Ishikawa (cell line): Measurements from ENCODE around the gene ELOVL2.

Experiments used
- CEBPB ChIP-seq: IDR thresholded peaks from 2 replicates; pipeline ENCODE4 v1.6.1; 2012
- CREB1 ChIP-seq: IDR thresholded peaks from 2 replicates; pipeline ENCODE4 v1.6.1; 2012; ENCODE audit warnings: low read depth
- EGR1 ChIP-seq: IDR thresholded peaks from 2 replicates; pipeline ENCODE4 v1.6.1; 2012
- EP300 ChIP-seq: IDR thresholded peaks from 2 replicates; pipeline ENCODE4 v1.6.1; 2012; ENCODE audit warnings: borderline replicate concordance
- FOXM1 ChIP-seq: IDR thresholded peaks from 2 replicates; pipeline ENCODE4 v1.6.1; 2012; ENCODE audit warnings: low read depth, borderline replicate concordance
- MAX ChIP-seq: IDR thresholded peaks from 2 replicates; pipeline ENCODE4 v1.6.1; 2012
- NFIC ChIP-seq: IDR thresholded peaks from 2 replicates; pipeline ENCODE4 v1.6.1; 2012
- RAD21 ChIP-seq: IDR thresholded peaks from 2 replicates; pipeline ENCODE4 v1.6.1; 2012; ENCODE audit warnings: low read depth
- REST ChIP-seq: IDR thresholded peaks from 2 replicates; pipeline ENCODE4 v1.6.1; 2012; ENCODE audit warnings: low read depth, mild to moderate bottlenecking
- TAF1 ChIP-seq: IDR thresholded peaks from 2 replicates; pipeline ENCODE4 v1.6.1; 2012; ENCODE audit warnings: low read depth, mild to moderate bottlenecking
- TCF12 ChIP-seq: IDR thresholded peaks from 2 replicates; pipeline ENCODE4 v1.6.1; 2012; ENCODE audit warnings: low read depth
- TEAD4 ChIP-seq: IDR thresholded peaks from 2 replicates; pipeline ENCODE4 v1.6.1; 2012
- USF1 ChIP-seq: IDR thresholded peaks from 2 replicates; pipeline ENCODE4 v1.6.1; 2012
- YY1 ChIP-seq: IDR thresholded peaks from 2 replicates; pipeline ENCODE4 v1.6.1; 2012; ENCODE audit warnings: low read depth
- ZBTB7A ChIP-seq: IDR thresholded peaks from 2 replicates; pipeline ENCODE4 v1.6.1; 2012; ENCODE audit warnings: low read depth

The ELOVL2 gene

DNA sequence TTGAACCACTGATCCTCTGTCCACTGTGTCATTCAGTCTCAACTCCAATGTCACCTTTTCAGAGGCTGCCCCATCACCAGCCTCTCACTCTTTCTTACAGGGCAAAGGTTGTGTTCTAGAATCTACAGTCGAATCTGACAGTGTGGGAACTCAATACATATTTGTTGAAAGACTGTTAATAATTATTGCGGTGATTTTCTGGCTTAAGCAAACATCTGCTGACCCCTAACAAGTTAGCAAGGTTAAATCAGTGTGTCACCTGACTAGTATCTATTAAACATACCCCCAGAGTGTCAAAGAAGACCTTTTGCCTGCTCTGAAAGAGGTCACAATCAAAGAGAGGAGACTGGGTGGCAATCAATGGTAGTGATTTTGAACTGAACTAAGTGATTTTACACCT lies 41.9 kb downstream of the ELOVL2 start:
- TF ChIP-seq TCF12 (no peak), RAD21 (no peak), NFIC (no peak), EP300 (no peak), ZBTB7A (no peak), YY1 (no peak), MAX (no peak), CEBPB (no peak), REST (no peak), CREB1 (no peak)

GRCh38 chr6:10999994-11000393 lies 44.1 kb downstream of the ELOVL2 start:
- TF ChIP-seq RAD21 (no peak), TAF1 (no peak)

- TF ChIP-seq ZBTB7A (no peak), TAF1 (no peak), MAX (no peak), NFIC (no peak), RAD21 (no peak), CREB1 (no peak), TEAD4 (no peak), USF1 (no peak), YY1 (no peak), TCF12 (no peak), EGR1 (no peak), CEBPB (no peak), REST (no peak), EP300 (no peak), FOXM1 (no peak)
These were observed 48.9 kb downstream of the ELOVL2 start for GRCh38 chr6:10995114-10995707.

- TF ChIP-seq YY1 (no peak), FOXM1 (no peak), CEBPB (no peak), TAF1 (no peak), EP300 (no peak), CREB1 (no peak), TEAD4 (no peak), ZBTB7A (no peak), RAD21 (no peak), MAX (no peak), TCF12 (no peak), REST (no peak), NFIC (no peak), EGR1 (no peak), USF1 (no peak)
These were observed 50.2 kb downstream of the ELOVL2 start for GRCh38 chr6:10993896-10994295.
